H1 (cell line): Measurements from ENCODE around the gene SGK2. TPM values are rescaled to one million over a fixed set of nuclear protein-coding genes. Genes with fewer than 3 reads are reported as not detected.

Experiments
- CTCF ChIA-PET: fragments of 300-600 bp; sonication (Branson Sonifier 250); formaldehyde crosslinking; loops from one replicate; lab custom pipeline; 2021; ENCODE audit not compliant: partially characterized antibody; lab: Charles Lee
- POLR2A ChIA-PET: fragments of 300-600 bp; sonication (Branson Sonifier 250); formaldehyde crosslinking; loops from one replicate; lab custom pipeline; 2021; ENCODE audit warnings: inconsistent platforms; ENCODE audit not compliant: partially characterized antibody; lab: Charles Lee
- DNase-seq, 2 experiments: peaks; one replicate each; pipeline versions ENCODE4 v3.0.0 to v3.0.0-alpha.2; 2010 to 2022; ENCODE audit warnings: low spot score in 2 of 2, low read depth in 1 of 2, mixed read lengths in 1 of 2
- FAIRE-seq: peaks from 2 replicates; lab custom pipeline; 2011; peaks lifted over from hg19 to GRCh38; lab: Jason Lieb, UNC
- H2AFZ ChIP-seq: 2 replicates; pipeline ENCODE4 v1.8.1; 2012; ENCODE audit warnings: low read length, inconsistent platforms
- H2AK5ac ChIP-seq: 2 replicates; pipeline ENCODE4 v1.6.1; 2013; ENCODE audit warnings: low read depth, low read length
- H2BK120ac ChIP-seq: replicated peaks from 2 replicates; pipeline ENCODE3; 2013; ENCODE audit warnings: low read depth, low read length, inconsistent platforms
- H2BK12ac ChIP-seq: 2 replicates; pipeline ENCODE4 v1.6.1; 2013; ENCODE audit warnings: low read depth, low read length
- H2BK15ac ChIP-seq: 2 replicates; pipeline ENCODE4 v1.6.1; 2013; ENCODE audit warnings: low read length
- H2BK20ac ChIP-seq: 2 replicates; pipeline ENCODE4 v1.6.1; 2013; ENCODE audit warnings: low read length
- H2BK5ac ChIP-seq: 2 replicates; pipeline ENCODE4 v1.6.1; 2013; ENCODE audit warnings: low read depth, low read length
- H3K14ac ChIP-seq: 2 replicates; pipeline ENCODE4 v1.6.1; 2013; ENCODE audit warnings: inconsistent platforms; ENCODE audit not compliant: insufficient read length
- H3K18ac ChIP-seq: 2 replicates; pipeline ENCODE4 v1.6.1; 2013; ENCODE audit warnings: low read length; ENCODE audit errors: extremely low read depth
- H3K23ac ChIP-seq: 2 replicates; pipeline ENCODE4 v1.6.1; 2013; ENCODE audit warnings: inconsistent platforms; ENCODE audit not compliant: insufficient read length
- H3K23me2 ChIP-seq: 2 replicates; pipeline ENCODE4 v1.6.1; 2013; ENCODE audit warnings: low read depth, low read length
- H3K27ac ChIP-seq: 2 replicates; pipeline ENCODE4 v1.6.1; 2011; ENCODE audit warnings: low read depth, low read length, inconsistent platforms
- H3K27me3 ChIP-seq, 4 experiments: replicated peaks in 1 of 4; 1 replicate in 1 of 4; 2 replicates in 3 of 4; pipeline versions ENCODE4 v1.6.1 to v1.8.1; 2011 to 2013; ENCODE audit warnings: low read length in 3 of 4, mild to moderate bottlenecking in 3 of 4, inconsistent platforms in 2 of 4, mixed read lengths in 2 of 4, moderate library complexity in 1 of 4; ENCODE audit not compliant: control insufficient read depth in 3 of 4, insufficient read depth in 3 of 4; ENCODE audit errors: extremely low read depth in 1 of 4
- H3K36me3 ChIP-seq, 4 experiments: 2 replicates each; pipeline versions ENCODE4 v1.6.1 to v1.8.1; 2011 to 2013; ENCODE audit warnings: mild to moderate bottlenecking in 4 of 4, low read length in 3 of 4, moderate library complexity in 2 of 4, control low read depth in 1 of 4, inconsistent platforms in 1 of 4; ENCODE audit not compliant: insufficient read depth in 4 of 4, control insufficient read depth in 2 of 4
- H3K4ac ChIP-seq: replicated peaks from 2 replicates; pipeline ENCODE3; 2013; ENCODE audit warnings: low read length, low read depth, mixed read lengths, inconsistent platforms; ENCODE audit not compliant: insufficient read length
- H3K4me1 ChIP-seq, 4 experiments: replicated peaks in 1 of 4; 1 replicate in 1 of 4; 2 replicates in 3 of 4; pipeline versions ENCODE4 v1.6.1 to v1.8.1; 2011 to 2013; ENCODE audit warnings: low read length in 3 of 4, inconsistent platforms in 2 of 4, mixed read lengths in 1 of 4; ENCODE audit not compliant: insufficient read depth in 4 of 4, control insufficient read depth in 3 of 4
- H3K4me2 ChIP-seq, 2 experiments: 2 replicates each; pipeline versions ENCODE4 v1.6.1 to v1.8.1; 2011 to 2013; ENCODE audit warnings: low read depth in 2 of 2, low read length in 2 of 2, control low read depth in 1 of 2, inconsistent platforms in 1 of 2, mild to moderate bottlenecking in 1 of 2; ENCODE audit not compliant: insufficient read depth in 1 of 2
- H3K4me3 ChIP-seq, 4 experiments: fragments of 200-600, 300-600 bp in 1 of 4; sonication (generic), shearing (Covaris generic), sonication (Bioruptor Twin) in 1 of 4; 2 replicates each; pipeline versions ENCODE4 v1.5.1 to v1.8.1; 2011 to 2016; ENCODE audit warnings: low read length in 4 of 4, low read depth in 3 of 4, control low read depth in 2 of 4, inconsistent platforms in 2 of 4, mild to moderate bottlenecking in 2 of 4, mixed read lengths in 1 of 4, moderate library complexity in 1 of 4; ENCODE audit not compliant: insufficient read depth in 2 of 4; ENCODE audit errors: extremely low read depth in 1 of 4
- H3K56ac ChIP-seq: replicated peaks from 2 replicates; pipeline ENCODE3; 2013; ENCODE audit warnings: low read depth, mild to moderate bottlenecking, mixed read lengths, low read length, inconsistent platforms; ENCODE audit not compliant: insufficient read length
- H3K79me1 ChIP-seq: 2 replicates; pipeline ENCODE4 v1.6.1; 2013; ENCODE audit warnings: low read depth, low read length, control low read depth
- H3K79me2 ChIP-seq, 2 experiments: 2 replicates each; pipeline versions ENCODE4 v1.6.1 to v1.8.1; 2012 to 2013; ENCODE audit warnings: low read length in 2 of 2, mild to moderate bottlenecking in 2 of 2, inconsistent platforms in 1 of 2; ENCODE audit not compliant: insufficient read depth in 2 of 2, control insufficient read depth in 1 of 2
- H3K9ac ChIP-seq, 4 experiments: replicated peaks in 1 of 4; 1 replicate in 1 of 4; 2 replicates in 3 of 4; pipeline versions ENCODE4 v1.6.1 to v1.8.1; 2011 to 2013; ENCODE audit warnings: low read depth in 3 of 4, low read length in 3 of 4, control low read depth in 2 of 4, mild to moderate bottlenecking in 2 of 4, moderate library complexity in 2 of 4, inconsistent platforms in 1 of 4; ENCODE audit errors: extremely low read depth in 1 of 4
- H3K9me3 ChIP-seq, 2 experiments: 2 replicates each; pipeline versions ENCODE4 v1.6.1 to v1.8.1; 2012 to 2013; ENCODE audit warnings: mild to moderate bottlenecking in 2 of 2, moderate library complexity in 2 of 2, control low read depth in 1 of 2, inconsistent platforms in 1 of 2, low read depth in 1 of 2, low read length in 1 of 2, mixed read lengths in 1 of 2; ENCODE audit not compliant: insufficient read depth in 2 of 2
- H4K20me1 ChIP-seq, 2 experiments: replicated peaks in 1 of 2; 2 replicates each; pipeline versions ENCODE3 to v1.8.1; 2011 to 2013; ENCODE audit warnings: inconsistent platforms in 2 of 2, low read length in 2 of 2, mild to moderate bottlenecking in 1 of 2; ENCODE audit not compliant: insufficient read depth in 2 of 2, control insufficient read depth in 1 of 2
- H4K5ac ChIP-seq: 2 replicates; pipeline ENCODE4 v1.6.1; 2013; ENCODE audit warnings: low read length, low read depth, mixed read lengths, inconsistent platforms; ENCODE audit not compliant: insufficient read length
- H4K8ac ChIP-seq: 2 replicates; pipeline ENCODE4 v1.8.0; 2013; ENCODE audit warnings: mild to moderate bottlenecking, moderate library complexity, low read length, inconsistent platforms; ENCODE audit not compliant: insufficient read depth; ENCODE audit errors: extremely low read depth
- H4K91ac ChIP-seq: replicated peaks from 2 replicates; pipeline ENCODE3; 2013; ENCODE audit warnings: low read length, mixed read lengths, inconsistent platforms; ENCODE audit not compliant: insufficient read length
- ASH2L ChIP-seq: fragments of 200-600, 300-600 bp; sonication (generic); IDR thresholded peaks from one replicate; pipeline ENCODE4 v1.7.1; 2017; ENCODE audit warnings: low read length
- EP300 ChIP-seq, 2 experiments: IDR thresholded peaks; 1 replicate in 1 of 2; 2 replicates in 1 of 2; pipeline ENCODE4 v1.6.1; 2011 to 2012; ENCODE audit warnings: low read depth in 2 of 2, low read length in 2 of 2, mild to moderate bottlenecking in 2 of 2, borderline replicate concordance in 1 of 2, inconsistent platforms in 1 of 2, moderate library complexity in 1 of 2
- EZH2 ChIP-seq: fragments of 200-600 bp; sonication (generic); IDR thresholded peaks from 2 replicates; pipeline ENCODE4 v1.7.1; 2012; ENCODE audit warnings: low read depth, mild to moderate bottlenecking, moderate library complexity, low read length, inconsistent platforms; ENCODE audit not compliant: severe bottlenecking
- SP2 ChIP-seq: IDR thresholded peaks from 2 replicates; pipeline ENCODE4 v1.6.1; 2012; ENCODE audit warnings: mild to moderate bottlenecking, low read length, inconsistent platforms
- SRF ChIP-seq: IDR thresholded peaks from 2 replicates; pipeline ENCODE4 v1.6.1; 2011; ENCODE audit warnings: mild to moderate bottlenecking, low read depth, low read length, moderate library complexity
- TAF1 ChIP-seq: IDR thresholded peaks from 2 replicates; pipeline ENCODE4 v1.6.1; 2011; ENCODE audit warnings: mild to moderate bottlenecking, low read depth, low read length
- WGBS, 2 experiments: shearing (Covaris generic) in 1 of 2; methylation state at CpG; one replicate each; pipeline versions ENCODE4 v1.1.6 to v1.1.7; 2013 to 2015; ENCODE audit warnings: low lambda C conversion rate in 2 of 2, mixed read lengths in 2 of 2, inconsistent platforms in 1 of 2, low coverage in 1 of 2, missing lambda C conversion rate in 1 of 2; ENCODE audit not compliant: insufficient replicate concordance in 2 of 2, insufficient coverage in 1 of 2, insufficient read length in 1 of 2; ENCODE audit errors: extremely low coverage in 1 of 2, missing lambda C conversion rate in 1 of 2; 5-methylcytosine and 5-hydroxymethylcytosine counted together
- polyA plus RNA-seq, 7 experiments: library from polyadenylated mRNA; depleted of rRNA in 3 of 7; stranded (reverse) in 5 of 7; unstranded in 2 of 7; fragments of >200 nt in 5 of 7; fragments of 200-250 nt in 2 of 7; gene quantifications; 1 replicate in 5 of 7; 2 replicates in 1 of 7; 4 replicates in 1 of 7; pipeline versions ENCODE4 v1.2.1 to v1.2.3, GENCODE V29; 2011 to 2013; ENCODE audit warnings: missing spikeins in 2 of 7, mixed read lengths in 2 of 7
- total RNA-seq: library from RNA; stranded (reverse); fragmentation: NEBNext Ultra II Directional; extraction: Animal tissue kit (Norgen Biotek cat#: 25700); gene quantifications from 2 replicates; pipeline ENCODE4 v1.2.1, GENCODE V29; 2021

Gene SGK2
- total and polyA plus RNA-seq, 2 of the 8 experiments (the other 6 are each of a cell fraction or from before 2014, with no cell fraction given) = 0.21 TPM; not detected in 1

DNA sequence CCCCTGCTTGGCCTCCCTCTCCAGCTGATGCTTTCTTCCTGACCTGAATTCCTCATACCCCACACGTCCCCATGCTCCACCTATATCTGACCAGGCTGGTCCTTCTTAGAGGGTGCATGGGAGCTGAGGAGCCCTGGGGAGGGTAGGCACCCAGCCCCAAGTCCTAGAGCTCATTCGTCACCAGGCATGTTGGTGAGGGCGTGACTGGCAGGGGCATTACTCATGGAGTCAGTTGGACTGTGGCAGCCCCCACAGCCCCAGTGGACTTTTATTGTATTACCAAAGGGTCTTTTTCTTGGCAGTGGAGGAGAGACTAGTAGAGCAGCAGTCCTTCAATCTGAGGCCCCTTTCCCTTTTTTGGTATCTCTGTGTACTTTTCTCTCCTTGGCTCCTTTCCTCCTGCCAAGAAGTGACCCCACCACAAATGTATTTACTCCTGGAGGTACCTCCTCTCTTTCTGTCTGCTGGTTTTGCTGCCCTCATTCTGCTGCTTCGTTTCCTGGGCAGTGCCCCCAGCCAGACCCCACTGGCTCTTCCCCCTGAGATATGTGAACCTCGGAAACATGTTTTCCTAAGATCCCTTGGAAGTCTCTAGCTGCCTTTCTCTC is 10.4 kb upstream of the SGK2 start:
- H3K56ac ChIP-seq = no peak overlapping the region
- no peak overlapping the region for H4K91ac ChIP-seq
- no peak overlapping the region for H2BK12ac ChIP-seq
- H3K27ac ChIP-seq = no peak overlapping the region
- no peak overlapping the region for H3K14ac ChIP-seq
- TF ChIP-seq EP300 (IDR thresholded peaks at IDR 0.05; ENCODE audit: borderline replicate concordance in 1 of 2, low read depth in 2 of 2, low read length in 2 of 2) (no peak), SRF (no peak), SP2 (no peak), ASH2L (no peak), EZH2 (no peak), TAF1 (no peak)
- TF ChIP-seq, all 59 proteins: peak for 0
- peaks cover 0 to 7% of the 10 kb centered on the region in 2 experiments; a peak in 2 of 4 replicates for H3K9me3 ChIP-seq
- POLR2A ChIA-PET = interaction anchor here (0.8 to 1.3 kb wide), 4 partner anchors 10 to 91 kb away, joined by 3 to 4 read pairs (median 3); partner anchors contain the start of genes SGK2 and SRSF6
- no peak overlapping the region for H4K8ac ChIP-seq
- H2AFZ ChIP-seq = no peak overlapping the region
- FAIRE-seq (no peak), DNase-seq (no peak)
- WGBS, 2 experiments = 79% methylated on average over 5 of the region's 5 CpGs; no CpG with 5 or more reads in 1 of the 2 experiments
- no peak overlapping the region for H3K4me3 ChIP-seq
- H3K23ac ChIP-seq = no peak overlapping the region
- no peaks in the 10 kb centered on the region for H3K4me1 ChIP-seq
- no peak overlapping the region for H2AK5ac ChIP-seq
- H3K36me3 ChIP-seq = peaks cover 0 to 5% (median 0%) of the 10 kb centered on the region in 4 experiments; a peak in 2 of 8 replicates
- H4K20me1 ChIP-seq = no peaks in the 10 kb centered on the region
- no peak overlapping the region for H4K5ac ChIP-seq
- no peak overlapping the region for H3K9ac ChIP-seq
- H3K23me2 ChIP-seq = peaks cover 2% of the 10 kb centered on the region; the same call in 1 of the 2 replicates
- no peaks in the 10 kb centered on the region for H3K79me1 ChIP-seq
- CTCF ChIA-PET = interaction anchor here (0.9 to 4.5 kb wide), 2 partner anchors 10 to 11 kb away, joined by 6 to 46 read pairs; no protein-coding TSS in a partner anchor
- H2BK120ac ChIP-seq = no peak overlapping the region
- H2BK20ac ChIP-seq = no peak overlapping the region
- H3K18ac ChIP-seq = no peak overlapping the region
- no peak overlapping the region for H3K4me2 ChIP-seq
- H3K27me3 ChIP-seq = no peaks in the 10 kb centered on the region
- no peak overlapping the region for H2BK15ac ChIP-seq
- H3K4ac ChIP-seq = no peak overlapping the region
- H2BK5ac ChIP-seq = no peak overlapping the region
- no peaks in the 10 kb centered on the region for H3K79me2 ChIP-seq
